GM19193 (cell line): Measurements from ENCODE around the gene WNT1.

ENCODE experiments used
- POLR2A ChIP-seq: IDR thresholded peaks from 4 replicates; pipeline ENCODE4 v1.6.1; 2011; ENCODE audit not compliant: insufficient read depth, insufficient read length; ENCODE audit errors: extremely low read depth

WNT1 gene

DNA sequence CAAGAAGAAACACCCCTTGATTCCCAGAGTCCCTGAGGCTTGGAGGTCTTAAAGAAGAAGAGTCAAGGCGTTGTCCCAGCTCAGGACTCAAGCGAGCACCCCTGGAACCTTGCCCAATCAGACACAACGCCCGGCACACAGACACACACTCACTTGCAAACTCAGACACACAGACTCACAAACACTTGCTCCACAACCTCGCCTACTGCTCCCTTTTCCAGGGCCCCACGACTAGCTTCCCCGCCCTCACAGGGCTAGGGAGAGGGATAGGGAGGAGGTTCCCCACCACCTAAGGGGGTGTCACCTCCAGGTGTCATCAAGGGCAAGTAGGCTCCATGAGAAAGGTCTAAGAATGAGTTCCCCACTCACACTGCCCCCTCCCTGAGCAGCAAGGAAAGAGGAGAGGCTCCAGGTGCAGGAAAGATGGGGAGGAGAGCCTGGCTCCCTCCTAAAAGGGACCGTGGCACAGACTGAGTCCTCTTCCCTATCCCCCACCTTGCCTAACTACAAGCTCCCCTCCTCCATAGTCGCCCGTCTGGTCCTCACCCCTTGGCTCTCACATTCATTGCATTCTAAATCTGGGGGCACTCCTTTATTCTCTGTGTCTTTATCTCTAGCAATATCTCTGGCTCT is 7.3 kb upstream of the WNT1 start:
- TF ChIP-seq POLR2A: no peak

DNA sequence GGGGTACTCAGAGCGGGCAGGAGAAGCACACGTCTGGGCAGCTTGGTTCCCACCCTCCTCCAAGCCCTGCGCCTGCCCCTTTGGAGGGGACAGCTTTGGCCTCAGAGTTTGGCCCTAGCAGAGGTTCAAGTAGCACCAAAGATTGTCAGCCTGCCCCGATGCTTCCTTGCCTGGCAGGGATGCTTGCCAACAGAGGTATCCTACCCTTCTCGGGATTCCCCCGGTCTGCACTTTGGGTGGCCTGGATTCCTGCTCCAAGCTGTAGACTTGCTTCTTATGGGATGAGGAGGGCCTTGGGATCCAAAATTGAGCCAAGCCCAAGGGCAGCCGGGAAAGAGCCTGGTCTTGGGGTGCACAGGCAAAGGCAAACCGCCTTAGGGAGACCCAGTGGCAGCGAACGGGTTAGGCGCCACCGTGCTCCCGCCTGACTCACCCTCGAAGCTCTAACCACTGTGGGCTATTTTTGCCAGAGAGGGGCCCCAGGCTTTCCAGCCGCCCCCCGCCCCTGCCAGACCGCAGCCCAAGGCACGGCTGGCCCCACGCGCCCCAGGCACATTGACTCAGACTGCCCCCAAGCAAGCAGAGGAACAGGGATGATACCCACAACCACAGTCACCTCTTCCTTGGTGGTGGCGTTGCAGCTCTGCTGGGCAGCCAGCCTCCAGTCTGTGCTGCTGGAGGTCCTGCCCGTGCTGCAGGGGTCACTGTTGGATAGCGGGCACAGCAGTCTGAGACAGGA is 5.7 kb upstream of the WNT1 start:
- no peak for TF ChIP-seq POLR2A

DNA sequence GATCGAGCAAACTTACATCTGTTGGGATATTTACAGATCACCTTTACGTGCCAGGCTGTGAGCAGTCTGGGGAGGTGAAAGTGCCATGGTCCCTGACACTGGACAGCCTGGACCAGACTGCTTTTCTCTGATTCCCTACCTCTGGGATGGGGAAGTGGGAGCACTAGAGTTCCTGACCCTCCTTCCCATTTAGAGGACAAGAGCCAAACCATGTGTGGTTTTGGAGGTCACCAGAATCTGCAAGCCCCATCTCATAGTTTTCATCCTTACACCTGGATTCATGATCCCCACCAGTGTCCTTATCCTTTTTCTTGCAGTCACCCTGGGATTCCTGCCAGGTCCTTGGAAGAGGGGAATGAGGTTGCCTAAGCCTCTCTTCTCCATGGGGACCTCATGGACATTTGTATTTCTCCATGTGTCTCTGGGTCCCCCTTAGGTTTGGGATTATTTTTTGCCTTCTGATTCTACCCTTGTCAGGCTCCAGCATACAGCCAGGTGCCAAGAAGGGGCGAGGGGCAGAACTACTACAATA is 5.1 kb upstream of the WNT1 start:
- TF ChIP-seq POLR2A: no peak

DNA sequence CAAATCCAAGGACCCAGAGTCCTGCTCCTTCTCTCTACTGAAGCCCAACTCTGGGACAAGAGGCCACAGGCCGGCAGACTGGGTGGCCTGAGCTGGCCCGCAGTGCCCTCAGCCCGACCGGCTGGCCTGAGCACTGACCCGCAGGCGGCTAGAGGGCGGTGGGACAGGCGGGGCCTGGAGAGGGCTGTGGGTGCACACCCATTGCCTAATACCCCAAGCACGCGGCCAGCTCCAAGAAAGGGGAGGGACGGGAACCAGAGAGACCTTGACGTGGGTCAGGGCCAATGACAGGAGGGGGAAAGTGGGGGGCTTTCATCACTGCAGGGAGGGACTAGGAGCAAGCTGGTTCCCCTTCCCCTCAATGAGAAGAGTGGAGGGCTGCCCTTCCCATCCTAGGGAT is 4.6 kb upstream of the WNT1 start:
- no peak for TF ChIP-seq POLR2A

GRCh38 chr12:48973941-48974673 is 4.0 kb upstream of the WNT1 start:
- TF ChIP-seq POLR2A: no peak

DNA sequence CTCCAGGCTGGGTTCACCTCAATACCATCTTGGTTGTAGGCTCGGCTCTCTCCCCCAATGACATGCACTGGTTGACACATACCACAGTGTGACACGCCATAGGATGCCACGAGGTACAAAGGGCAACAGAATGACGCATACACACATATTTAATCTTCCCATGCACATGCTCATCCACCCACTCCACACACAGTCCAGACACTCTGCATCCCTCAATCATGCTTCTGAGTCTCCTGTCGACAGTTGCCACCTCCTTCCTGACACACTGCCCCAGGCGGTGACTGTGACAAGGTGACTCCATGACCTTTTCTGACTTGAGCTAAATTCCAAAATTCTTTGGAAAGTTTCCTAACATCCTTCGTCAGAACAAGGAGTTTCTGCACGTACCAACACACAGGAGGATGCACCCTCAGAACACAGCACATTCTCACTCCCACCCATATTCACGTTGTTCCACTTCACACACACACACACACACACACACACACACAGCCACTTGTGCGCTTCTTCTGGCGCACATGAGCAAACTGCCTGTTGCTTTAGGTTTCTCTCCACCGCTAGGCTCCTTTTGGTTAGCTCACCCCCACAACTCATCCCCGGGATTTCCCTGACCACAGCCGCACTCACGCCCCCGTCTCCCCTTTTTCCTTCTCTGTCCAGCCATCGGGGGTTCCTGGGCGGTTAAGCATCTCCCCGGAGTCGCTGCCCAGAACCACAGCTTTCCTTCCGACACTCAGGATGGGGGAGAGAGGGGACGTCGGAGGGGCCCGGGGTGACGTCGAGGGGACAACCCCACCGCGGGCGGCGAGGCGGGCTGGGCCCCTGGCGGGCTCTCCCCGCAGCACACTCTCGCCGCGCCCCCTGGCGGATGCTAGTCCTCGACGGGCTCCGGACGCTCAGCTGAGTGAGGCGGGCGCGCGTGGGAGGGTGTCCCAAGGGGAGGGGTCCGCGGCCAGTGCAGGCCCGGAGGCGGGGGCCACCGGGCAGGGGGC is 536 bp upstream of the WNT1 start:
- TF ChIP-seq POLR2A: no peak

GRCh38 chr12:48978741-48979601 is 849 bp downstream of the WNT1 start:
- no peak for TF ChIP-seq POLR2A

DNA sequence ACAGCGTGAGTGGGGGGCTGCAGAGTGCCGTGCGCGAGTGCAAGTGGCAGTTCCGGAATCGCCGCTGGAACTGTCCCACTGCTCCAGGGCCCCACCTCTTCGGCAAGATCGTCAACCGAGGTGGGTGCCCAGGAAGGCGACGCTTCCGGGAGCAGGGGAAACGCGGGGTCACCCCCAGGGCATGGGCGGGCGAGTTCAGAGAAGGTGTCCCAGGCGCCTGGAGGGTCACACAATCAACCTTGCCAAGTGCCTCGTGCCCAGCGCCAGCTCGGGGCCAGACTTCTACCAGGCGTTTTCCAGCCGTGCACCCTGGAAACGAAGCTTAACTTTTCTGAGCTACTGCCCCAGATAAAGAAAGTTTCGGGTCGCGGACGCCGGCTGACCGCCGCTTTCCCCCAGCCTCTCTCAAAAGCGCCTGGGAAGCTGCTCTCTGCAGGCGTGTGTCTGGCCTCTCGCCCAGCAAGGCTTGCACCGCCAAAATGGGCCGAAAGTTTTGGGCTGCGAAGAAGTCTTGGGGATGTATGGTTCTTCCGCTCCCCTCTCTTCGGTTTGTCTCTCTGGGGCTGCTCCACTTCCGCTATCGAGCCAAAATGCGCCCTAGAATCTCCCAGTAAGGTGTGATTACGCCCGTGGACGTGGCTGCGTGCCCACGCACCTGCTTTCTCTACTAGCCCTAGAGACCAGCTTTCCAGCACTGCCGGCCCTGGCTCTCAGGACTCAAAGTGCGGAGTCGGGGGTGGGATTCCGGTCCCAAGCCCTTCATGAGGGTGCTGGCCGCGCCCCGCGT is 1.7 kb downstream of the WNT1 start:
- no peak for TF ChIP-seq POLR2A

GRCh38 chr12:48980389-48980952 is 2.3 kb downstream of the WNT1 start:
- no peak for TF ChIP-seq POLR2A

DNA sequence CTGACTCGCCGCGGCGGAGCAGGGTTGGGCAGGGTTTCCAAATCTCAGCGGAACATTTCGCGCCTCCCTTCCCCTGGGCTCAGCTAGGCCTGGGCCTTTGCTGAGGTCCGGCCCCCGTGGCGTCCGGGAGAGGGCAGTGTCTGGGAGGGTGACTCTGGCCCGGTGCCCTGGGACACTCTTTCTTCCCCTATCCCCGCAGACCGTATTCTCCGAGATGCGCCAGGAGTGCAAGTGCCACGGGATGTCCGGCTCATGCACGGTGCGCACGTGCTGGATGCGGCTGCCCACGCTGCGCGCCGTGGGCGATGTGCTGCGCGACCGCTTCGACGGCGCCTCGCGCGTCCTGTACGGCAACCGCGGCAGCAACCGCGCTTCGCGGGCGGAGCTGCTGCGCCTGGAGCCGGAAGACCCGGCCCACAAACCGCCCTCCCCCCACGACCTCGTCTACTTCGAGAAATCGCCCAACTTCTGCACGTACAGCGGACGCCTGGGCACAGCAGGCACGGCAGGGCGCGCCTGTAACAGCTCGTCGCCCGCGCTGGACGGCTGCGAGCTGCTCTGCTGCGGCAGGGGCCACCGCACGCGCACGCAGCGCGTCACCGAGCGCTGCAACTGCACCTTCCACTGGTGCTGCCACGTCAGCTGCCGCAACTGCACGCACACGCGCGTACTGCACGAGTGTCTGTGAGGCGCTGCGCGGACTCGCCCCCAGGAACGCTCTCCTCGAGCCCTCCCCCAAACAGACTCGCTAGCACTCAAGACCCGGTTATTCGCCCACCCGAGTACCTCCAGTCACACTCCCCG is 3.0 kb downstream of the WNT1 start:
- no peak for TF ChIP-seq POLR2A

- no peak for TF ChIP-seq POLR2A
These were observed 3.6 kb downstream of the WNT1 start for GRCh38 chr12:48981757-48982157.

DNA sequence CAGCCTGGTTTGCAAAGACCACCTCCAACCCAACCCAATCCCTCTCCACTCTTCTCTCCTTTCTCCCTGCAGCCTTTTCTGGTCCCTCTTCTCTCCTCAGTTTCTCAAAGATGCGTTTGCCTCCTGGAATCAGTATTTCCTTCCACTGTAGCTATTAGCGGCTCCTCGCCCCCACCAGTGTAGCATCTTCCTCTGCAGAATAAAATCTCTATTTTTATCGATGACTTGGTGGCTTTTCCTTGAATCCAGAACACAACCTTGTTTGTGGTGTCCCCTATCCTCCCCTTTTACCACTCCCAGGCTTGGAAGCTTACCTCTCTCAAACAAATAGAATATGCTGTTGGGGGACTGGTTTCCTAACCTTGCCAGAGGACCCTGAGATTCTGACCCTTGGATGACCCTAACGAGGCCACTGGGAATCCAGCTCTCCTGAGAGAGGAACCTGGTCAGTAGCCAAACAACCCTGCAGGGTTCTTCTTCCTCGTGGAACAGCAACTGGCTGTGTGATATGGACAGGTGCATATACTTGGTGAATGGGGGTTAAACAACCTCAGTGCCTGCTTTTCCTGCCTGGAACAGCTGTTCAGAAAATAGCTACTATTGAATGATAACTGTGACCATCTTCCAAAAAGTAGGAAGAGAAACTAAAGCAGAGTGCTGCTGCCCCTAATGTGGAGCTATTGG is 4.4 kb downstream of the WNT1 start:
- TF ChIP-seq POLR2A: no peak

GRCh38 chr12:48985475-48985897 is 7.4 kb downstream of the WNT1 start:
- no peak for TF ChIP-seq POLR2A
